Adrenal gland (tissue), 5 donors: ENCODE measurements around the gene P4HTM.

ENCODE experiments used
- POLR2A ChIP-seq, 2 donors: fragments of 450-650 bp; IDR thresholded peaks; one replicate each; pipeline ENCODE4 v1.6.1; 2017; ENCODE audit warnings: antibody characterized with exemption in 2 of 2, mild to moderate bottlenecking in 2 of 2, moderate library complexity in 1 of 2
- TF ChIP-seq, protein P1 (sequence below), 6 experiments: fragments of 450-650 bp in 4 of 6; fragments of 200-600 bp in 2 of 6; sonication (generic) in 1 of 6; IDR thresholded peaks; 1 replicate in 5 of 6; 2 replicates in 1 of 6; pipeline versions ENCODE4 v1.5.1 to v1.8.0; 2016 to 2021; ENCODE audit warnings: antibody characterized with exemption in 6 of 6, mild to moderate bottlenecking in 2 of 6, moderate library complexity in 1 of 6
- donor health status: DM: no; HTN: no; CAD: no.

DNA sequence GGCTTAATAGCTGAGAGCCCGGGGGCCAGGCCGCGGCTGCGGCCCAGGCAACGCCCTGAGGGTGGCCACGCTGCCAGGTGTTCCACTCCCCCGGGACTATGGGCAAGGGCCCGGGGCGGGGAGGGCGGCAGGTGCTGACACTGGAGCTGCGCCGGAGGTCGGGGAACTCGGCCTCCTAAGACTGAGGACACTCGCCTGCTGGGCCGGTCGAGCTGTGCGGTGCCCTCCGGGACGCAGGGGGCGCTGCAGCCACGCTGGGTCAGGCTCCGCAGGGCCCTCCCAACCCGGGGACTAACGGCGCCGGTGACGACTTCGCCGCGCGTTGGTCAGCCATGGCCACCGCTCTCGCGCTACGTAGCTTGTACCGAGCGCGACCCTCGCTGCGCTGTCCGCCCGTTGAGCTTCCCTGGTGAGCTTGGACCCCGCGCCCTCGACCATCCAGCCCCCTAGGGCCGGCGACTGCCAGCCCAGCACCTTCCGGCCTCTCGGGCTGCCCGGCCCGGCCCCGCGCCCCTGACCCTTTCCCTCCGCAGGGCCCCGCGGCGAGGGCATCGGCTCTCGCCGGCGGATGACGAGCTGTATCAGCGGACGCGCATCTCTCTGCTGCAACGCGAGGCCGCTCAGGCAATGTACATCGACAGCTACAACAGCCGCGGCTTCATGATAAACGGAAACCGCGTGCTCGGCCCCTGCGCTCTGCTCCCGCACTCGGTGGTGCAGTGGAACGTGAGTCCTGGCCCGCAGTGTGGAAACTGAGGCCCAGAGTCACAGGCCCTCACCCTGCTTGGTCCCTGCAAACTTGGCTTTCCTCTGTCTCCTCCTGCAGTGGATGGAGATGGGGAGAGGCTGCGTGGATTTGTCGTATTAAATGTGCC is 32.0 kb downstream of the P4HTM start, which contains the start of gene NDUFAF3:
- TF ChIP-seq, protein P1, sequence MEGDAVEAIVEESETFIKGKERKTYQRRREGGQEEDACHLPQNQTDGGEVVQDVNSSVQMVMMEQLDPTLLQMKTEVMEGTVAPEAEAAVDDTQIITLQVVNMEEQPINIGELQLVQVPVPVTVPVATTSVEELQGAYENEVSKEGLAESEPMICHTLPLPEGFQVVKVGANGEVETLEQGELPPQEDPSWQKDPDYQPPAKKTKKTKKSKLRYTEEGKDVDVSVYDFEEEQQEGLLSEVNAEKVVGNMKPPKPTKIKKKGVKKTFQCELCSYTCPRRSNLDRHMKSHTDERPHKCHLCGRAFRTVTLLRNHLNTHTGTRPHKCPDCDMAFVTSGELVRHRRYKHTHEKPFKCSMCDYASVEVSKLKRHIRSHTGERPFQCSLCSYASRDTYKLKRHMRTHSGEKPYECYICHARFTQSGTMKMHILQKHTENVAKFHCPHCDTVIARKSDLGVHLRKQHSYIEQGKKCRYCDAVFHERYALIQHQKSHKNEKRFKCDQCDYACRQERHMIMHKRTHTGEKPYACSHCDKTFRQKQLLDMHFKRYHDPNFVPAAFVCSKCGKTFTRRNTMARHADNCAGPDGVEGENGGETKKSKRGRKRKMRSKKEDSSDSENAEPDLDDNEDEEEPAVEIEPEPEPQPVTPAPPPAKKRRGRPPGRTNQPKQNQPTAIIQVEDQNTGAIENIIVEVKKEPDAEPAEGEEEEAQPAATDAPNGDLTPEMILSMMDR (IDR thresholded peaks at IDR 0.05) = peak; percentile 89 to 99 (median 96)
- peak; percentile 91 to 93 for TF ChIP-seq POLR2A (IDR thresholded peaks at IDR 0.05)
